ENCODE results near the gene SUCLG2.

Gene SUCLG2

DNA sequence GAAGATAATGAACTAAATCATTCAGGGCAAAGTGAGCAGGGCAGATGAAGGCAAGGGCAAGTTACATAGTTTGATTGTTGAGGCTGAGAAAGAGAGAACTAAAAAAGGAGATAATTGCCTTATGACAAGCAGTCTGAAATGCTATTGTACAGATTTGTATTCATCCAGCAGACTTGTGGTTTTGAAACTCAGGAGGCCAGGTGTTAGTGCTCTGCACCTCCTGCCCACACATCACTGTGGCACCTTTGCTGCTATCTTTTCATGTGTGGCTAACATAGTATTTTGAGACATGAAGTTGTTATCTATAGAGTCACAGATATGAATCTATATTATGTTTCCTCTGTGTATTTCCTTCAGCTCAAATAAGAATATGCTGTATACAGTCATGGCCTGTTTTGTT is 24.3 kb upstream of the SUCLG2 start:
- no peaks in the 10 kb centered on the region for H3K79me2 ChIP-seq (ENCODE audit: insufficient read depth, low read length)
- no peak overlapping the region for H3K4me3 ChIP-seq (ENCODE audit: low read depth, low read length, poor library complexity, severe bottlenecking)
- no peak overlapping the region for H3K9ac ChIP-seq (ENCODE audit: low read length)
- TF ChIP-seq EZH2 (IDR thresholded peaks at IDR 0.05; ENCODE audit: borderline replicate concordance, low read length) (no peak), CTCF (IDR thresholded peaks at IDR 0.05; ENCODE audit: low read length) (no peak)
- H3K36me3 ChIP-seq (ENCODE audit: insufficient read depth, low read length): no peaks in the 10 kb centered on the region
- H3K4me1 ChIP-seq (ENCODE audit: insufficient read depth, low read length, severe bottlenecking): peaks cover 10% of the 10 kb centered on the region
- no peak overlapping the region for H2AFZ ChIP-seq (ENCODE audit: low read length)
- no peaks in the 10 kb centered on the region for H3K9me3 ChIP-seq (ENCODE audit: low read length)
- no peak overlapping the region for H3K4me2 ChIP-seq (ENCODE audit: low read length)
- H4K20me1 ChIP-seq (ENCODE audit: insufficient read depth, low read length): no peaks in the 10 kb centered on the region
- no peak overlapping the region for H3K27ac ChIP-seq (ENCODE audit: low read depth, low read length, poor library complexity, severe bottlenecking)
- no peaks in the 10 kb centered on the region for H3K27me3 ChIP-seq (ENCODE audit: insufficient read depth, low read length)
- H3F3A ChIP-seq (ENCODE audit: insufficient read depth, low read length): no peaks in the 10 kb centered on the region
- H3K9me2 ChIP-seq (ENCODE audit: low read depth, low read length): no peaks in the 10 kb centered on the region

DNA sequence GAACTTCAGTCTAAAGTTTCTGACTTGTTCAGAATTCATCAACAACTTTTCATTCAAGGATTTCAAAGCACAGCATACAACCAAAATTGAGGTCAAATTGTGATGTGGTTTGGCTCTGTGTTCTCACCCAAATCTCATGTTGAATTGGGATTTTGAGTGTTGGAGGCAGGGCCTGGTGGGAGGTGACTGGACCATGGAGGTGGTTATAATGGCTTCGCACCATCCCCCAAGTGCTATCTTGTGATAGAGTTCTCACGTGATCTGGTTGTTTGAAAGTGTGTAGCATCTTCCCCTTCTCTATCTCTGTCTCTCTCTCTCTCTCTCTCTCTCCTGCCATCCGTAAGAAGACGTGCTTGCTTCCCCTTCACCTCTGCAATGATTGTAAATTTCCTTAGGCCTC is 19.6 kb upstream of the SUCLG2 start:
- no peaks in the 10 kb centered on the region for H4K20me1 ChIP-seq (ENCODE audit: insufficient read depth, low read length)
- no peak overlapping the region for H3K27ac ChIP-seq (ENCODE audit: low read depth, low read length, poor library complexity, severe bottlenecking)
- no peaks in the 10 kb centered on the region for H3F3A ChIP-seq (ENCODE audit: insufficient read depth, low read length)
- H3K9me2 ChIP-seq (ENCODE audit: low read depth, low read length): no peaks in the 10 kb centered on the region
- peaks cover 8% of the 10 kb centered on the region for H3K4me1 ChIP-seq (ENCODE audit: insufficient read depth, low read length, severe bottlenecking)
- no peak overlapping the region for H3K4me3 ChIP-seq (ENCODE audit: low read depth, low read length, poor library complexity, severe bottlenecking)
- H3K9ac ChIP-seq (ENCODE audit: low read length): no peak overlapping the region
- no peaks in the 10 kb centered on the region for H3K79me2 ChIP-seq (ENCODE audit: insufficient read depth, low read length)
- H3K4me2 ChIP-seq (ENCODE audit: low read length): no peak overlapping the region
- H3K36me3 ChIP-seq (ENCODE audit: insufficient read depth, low read length): no peaks in the 10 kb centered on the region
- TF ChIP-seq EZH2 (IDR thresholded peaks at IDR 0.05; ENCODE audit: borderline replicate concordance, low read length): no peak
- no peak for TF ChIP-seq CTCF (IDR thresholded peaks at IDR 0.05; ENCODE audit: low read length)
- no peaks in the 10 kb centered on the region for H3K9me3 ChIP-seq (ENCODE audit: low read length)
- no peaks in the 10 kb centered on the region for H3K27me3 ChIP-seq (ENCODE audit: insufficient read depth, low read length)
- no peak overlapping the region for H2AFZ ChIP-seq (ENCODE audit: low read length)

- Histone ChIP-seq H3F3A (ENCODE audit: insufficient read depth, low read length) (no peaks in the 10 kb centered on the region), H2AFZ (ENCODE audit: low read length) (no peak overlapping the region), H3K4me2 (ENCODE audit: low read length) (no peak overlapping the region), H3K9ac (ENCODE audit: low read length) (no peak overlapping the region), H3K4me3 (ENCODE audit: low read depth, low read length, poor library complexity, severe bottlenecking) (no peak overlapping the region), H3K79me2 (ENCODE audit: insufficient read depth, low read length) (no peaks in the 10 kb centered on the region), H3K27ac (ENCODE audit: low read depth, low read length, poor library complexity, severe bottlenecking) (no peak overlapping the region), H3K36me3 (ENCODE audit: insufficient read depth, low read length) (no peaks in the 10 kb centered on the region), H3K27me3 (ENCODE audit: insufficient read depth, low read length) (no peaks in the 10 kb centered on the region), H3K9me3 (ENCODE audit: low read length) (no peaks in the 10 kb centered on the region), H3K4me1 (ENCODE audit: insufficient read depth, low read length, severe bottlenecking) (no peaks in the 10 kb centered on the region), H3K9me2 (ENCODE audit: low read depth, low read length) (no peaks in the 10 kb centered on the region), H4K20me1 (ENCODE audit: insufficient read depth, low read length) (no peaks in the 10 kb centered on the region)
- no peak for TF ChIP-seq CTCF (IDR thresholded peaks at IDR 0.05; ENCODE audit: low read length)
- no peak for TF ChIP-seq EZH2 (IDR thresholded peaks at IDR 0.05; ENCODE audit: borderline replicate concordance, low read length)
Observed at GRCh38 chr3:67662733-67663132, 8.3 kb upstream of the SUCLG2 start.

Data from OCI-LY1 (cell line).